GM18867 (cell line): Measurements from ENCODE around the gene ATP5F1B.

Source experiments
- ATAC-seq: cut with Tn5 transposase; IDR thresholded peaks from one replicate; pipeline ENCODE4 v1.9.1; 2021; ENCODE audit warnings: mild to moderate bottlenecking, moderate library complexity; ENCODE audit not compliant: unreplicated experiment

Gene ATP5F1B

GRCh38 chr12:56645717-56646446 lies at the start of gene ATP5F1B:
TSS of gene ATP5F1B (minus strand) at chr12:56645984. CDS start at chr12:56645963, 21 bp downstream.
- ATAC-seq = peak; percentile 97

DNA sequence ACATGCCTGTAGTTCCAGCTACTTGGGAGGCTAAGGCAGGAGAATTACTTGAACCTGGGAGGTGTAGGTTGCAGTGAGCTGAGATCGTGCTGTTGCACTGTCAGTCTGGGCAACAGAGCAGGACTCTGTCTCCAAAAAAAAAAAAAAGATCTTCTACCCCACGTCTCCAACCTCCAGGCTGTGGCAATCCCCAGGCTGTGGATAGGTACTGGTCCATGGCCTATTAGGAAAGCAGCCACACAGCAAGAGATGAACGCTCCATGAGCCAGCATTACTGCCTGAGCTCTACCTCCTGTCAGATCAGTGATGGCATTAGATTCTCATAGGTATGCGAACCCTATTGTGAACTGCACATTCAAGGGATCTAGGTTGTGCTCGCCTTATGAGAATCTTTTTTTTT lies 48.4 kb upstream of the ATP5F1B start:
- ATAC-seq = no peak

DNA sequence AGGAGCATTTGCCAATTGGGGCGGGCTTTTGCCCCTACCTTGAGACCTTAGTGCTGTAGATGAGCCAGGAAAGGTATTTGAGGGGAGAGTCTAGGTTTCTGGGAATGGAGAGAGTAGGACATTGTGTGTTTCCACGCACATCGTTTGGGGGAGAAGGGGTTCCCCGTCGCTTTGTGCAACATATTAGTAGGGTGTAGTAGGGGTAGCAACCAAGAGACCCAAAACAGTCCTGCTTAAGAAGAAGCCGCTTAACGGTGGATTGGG lies 43.0 kb upstream of the ATP5F1B start:
- no peak for ATAC-seq

DNA sequence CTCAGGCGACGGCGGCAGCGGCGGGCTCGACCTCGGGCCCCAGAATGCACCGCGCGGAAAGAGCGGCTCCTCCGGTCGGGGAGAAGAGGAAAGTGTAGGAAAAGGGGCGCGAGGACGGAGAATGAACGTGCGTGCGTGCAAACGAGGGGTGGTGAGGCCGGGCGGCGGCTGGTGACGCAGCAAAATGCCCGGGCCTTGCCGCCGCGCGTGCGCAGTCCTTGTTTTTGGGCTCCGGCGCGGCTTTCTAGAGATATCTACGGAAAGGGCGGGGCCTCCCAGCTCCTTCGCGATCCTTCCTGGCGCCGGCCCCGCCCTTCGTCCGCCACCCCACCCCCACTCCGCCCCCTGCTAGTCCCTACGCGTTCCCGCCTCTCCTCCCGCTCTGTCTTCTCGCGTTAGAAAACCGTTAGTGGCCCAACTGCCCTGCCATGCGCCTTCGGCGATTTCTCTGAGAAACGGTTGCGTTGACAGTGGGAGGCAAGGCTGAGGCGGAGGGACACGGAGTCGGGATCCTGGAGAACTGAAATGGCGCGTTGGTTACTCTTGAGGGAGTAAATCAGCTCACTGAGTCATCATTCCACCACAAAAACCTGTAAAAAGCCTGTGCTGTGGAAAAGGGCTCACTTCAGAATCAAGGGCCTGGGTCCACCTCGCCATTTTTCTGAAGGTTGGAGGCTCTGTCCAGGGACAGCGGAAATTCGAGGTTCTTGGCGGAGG lies 42.5 kb upstream of the ATP5F1B start, which contains the start of gene PTGES3:
Gene PTGES3 (minus strand): TSS at position 156 of the 717 bp plus-strand sequence. CDS start 285 bp downstream, outside the sequence.
- ATAC-seq = peak; percentile 62

- ATAC-seq = no peak
Measured at GRCh38 chr12:56687223-56688128, 41.7 kb upstream of the ATP5F1B start.

GRCh38 chr12:56684745-56685359 lies 39.1 kb upstream of the ATP5F1B start:
- no peak for ATAC-seq

DNA sequence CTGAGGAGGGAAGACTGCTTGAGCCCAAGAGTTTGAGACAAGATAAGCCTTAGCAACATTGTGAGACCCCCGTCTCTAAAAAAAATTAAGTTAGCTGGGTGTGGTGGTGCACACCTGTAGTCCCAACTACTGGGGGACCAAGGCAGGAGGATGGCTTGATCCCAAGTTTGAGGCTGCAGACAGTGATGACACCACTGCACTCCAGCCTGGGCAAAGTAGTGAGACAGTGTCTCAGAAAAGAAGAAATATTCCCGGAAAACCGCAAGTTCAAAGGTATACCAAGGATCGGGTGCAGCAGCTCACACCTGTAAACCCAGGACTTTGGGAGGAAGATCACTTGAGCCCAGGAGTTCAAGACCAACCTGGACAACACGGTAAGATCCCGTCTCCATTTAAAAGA lies 36.5 kb upstream of the ATP5F1B start:
- no peak for ATAC-seq

DNA sequence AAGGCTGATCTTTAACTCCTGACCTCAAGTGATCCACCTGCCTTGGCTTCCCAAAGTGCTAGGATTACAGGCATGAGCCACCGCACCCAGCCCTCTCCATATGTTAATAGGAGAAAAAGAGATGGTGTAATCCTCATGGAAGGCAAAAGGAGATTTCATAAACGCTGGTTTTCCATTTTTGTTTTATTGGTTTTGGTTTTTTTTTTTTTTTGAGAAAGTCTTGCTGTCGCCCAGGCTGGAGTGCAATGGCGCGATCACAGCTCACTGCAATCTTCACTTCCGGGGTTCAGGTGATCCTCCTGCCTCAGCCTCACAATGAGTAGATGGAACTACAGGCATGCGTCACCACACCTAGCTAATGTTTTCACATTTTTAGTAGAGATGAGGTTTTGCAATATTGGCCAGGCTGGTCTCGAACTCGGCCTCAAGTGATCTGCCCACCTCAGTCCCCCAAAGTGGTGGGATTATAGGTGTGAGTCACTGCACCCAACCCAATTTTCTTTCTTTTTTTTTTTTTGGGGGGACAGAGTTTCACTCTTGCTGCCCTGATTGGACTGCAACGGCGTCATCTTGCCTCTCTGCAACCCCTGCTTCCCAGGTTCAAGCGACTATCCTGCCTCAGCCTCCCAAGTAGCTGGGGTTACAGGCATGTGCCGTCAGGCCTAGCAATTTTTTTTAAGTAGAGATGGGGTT lies 34.2 kb upstream of the ATP5F1B start:
- ATAC-seq = no peak

DNA sequence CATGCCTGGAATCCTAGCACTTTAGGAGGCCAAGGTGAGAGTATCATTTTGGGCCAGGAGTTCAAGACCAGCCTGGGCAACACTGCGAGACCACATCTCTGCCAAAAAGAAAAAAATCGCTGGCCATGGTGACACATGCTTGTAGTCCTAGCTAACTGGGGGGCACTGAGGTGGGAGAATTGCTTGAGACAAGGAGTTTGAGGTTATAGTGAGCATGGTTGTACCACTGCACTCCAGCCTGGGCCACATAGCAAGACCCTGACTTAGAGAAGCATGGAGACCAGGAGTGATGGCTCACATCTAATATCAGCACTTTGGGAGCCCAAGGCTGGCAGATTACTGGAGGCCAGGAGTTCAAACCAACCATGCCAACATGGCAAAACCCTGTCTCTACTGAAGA lies 33.1 kb upstream of the ATP5F1B start:
- no peak for ATAC-seq

DNA sequence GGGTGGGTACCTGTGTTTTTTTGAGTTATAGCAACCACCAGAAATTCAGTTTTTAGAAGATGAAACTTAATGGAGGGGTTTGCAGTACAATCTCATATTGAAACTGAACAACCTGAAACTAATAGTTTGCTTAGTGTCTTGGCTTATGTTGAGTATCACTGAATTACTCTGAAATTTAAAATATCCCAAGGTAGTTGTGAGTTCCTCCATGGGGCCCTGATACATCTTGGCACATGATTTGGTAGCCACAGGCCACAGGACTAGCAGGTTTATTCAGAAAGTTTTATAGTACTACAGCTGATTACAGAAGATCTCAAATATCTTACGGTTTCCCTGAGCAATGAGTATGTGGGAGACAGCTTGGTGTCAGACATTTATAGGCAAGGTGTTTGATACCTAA lies 31.9 kb upstream of the ATP5F1B start:
- peak; percentile 69 for ATAC-seq

- no peak for ATAC-seq
Measured at GRCh38 chr12:56676851-56677580, 31.2 kb upstream of the ATP5F1B start.

DNA sequence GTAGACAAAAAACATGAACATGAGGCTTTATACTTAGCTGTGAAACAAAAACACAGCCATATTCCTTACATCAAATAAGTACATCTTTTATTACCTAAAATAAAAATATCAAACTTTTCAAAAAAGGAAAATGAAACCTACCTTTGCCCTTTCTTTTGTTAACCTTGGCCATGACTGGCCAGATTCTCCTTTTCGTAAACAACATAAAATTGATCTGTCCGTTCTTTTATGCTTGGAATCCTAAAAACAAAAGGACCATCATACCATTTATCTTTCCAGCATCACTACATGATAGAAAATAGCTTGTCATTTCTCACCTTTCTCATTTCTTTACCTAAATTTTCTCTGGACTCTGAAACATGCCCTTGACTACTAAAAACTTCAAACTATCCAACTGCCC lies 25.8 kb upstream of the ATP5F1B start:
- no peak for ATAC-seq

- ATAC-seq = no peak
Measured at GRCh38 chr12:56670836-56671235, 25.1 kb upstream of the ATP5F1B start.

- no peak for ATAC-seq
Measured at GRCh38 chr12:56668197-56668457, 22.3 kb upstream of the ATP5F1B start.

- ATAC-seq = no peak
Measured at GRCh38 chr12:56661979-56662638, 16.3 kb upstream of the ATP5F1B start.

- ATAC-seq = no peak
Measured at GRCh38 chr12:56661560-56661959, 15.8 kb upstream of the ATP5F1B start.

DNA sequence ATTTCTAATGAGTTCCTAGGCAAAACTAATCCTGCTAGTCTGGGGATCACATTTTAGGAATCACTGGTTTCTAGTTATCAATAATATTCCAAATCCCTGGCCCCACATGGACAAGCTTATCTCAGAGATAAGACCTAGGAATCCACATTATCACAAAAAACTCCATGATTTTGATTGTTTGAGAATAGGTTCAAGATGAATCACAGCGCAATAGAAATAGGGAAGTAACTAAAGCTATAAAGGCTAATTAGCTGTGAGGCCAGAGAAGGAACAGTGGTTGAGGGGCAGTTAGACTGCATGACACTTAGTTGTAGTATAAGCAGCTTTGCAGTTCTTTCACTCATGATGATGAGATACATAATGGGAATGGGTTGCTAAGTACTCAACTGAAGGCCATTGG lies 13.1 kb upstream of the ATP5F1B start:
- ATAC-seq = no peak

DNA sequence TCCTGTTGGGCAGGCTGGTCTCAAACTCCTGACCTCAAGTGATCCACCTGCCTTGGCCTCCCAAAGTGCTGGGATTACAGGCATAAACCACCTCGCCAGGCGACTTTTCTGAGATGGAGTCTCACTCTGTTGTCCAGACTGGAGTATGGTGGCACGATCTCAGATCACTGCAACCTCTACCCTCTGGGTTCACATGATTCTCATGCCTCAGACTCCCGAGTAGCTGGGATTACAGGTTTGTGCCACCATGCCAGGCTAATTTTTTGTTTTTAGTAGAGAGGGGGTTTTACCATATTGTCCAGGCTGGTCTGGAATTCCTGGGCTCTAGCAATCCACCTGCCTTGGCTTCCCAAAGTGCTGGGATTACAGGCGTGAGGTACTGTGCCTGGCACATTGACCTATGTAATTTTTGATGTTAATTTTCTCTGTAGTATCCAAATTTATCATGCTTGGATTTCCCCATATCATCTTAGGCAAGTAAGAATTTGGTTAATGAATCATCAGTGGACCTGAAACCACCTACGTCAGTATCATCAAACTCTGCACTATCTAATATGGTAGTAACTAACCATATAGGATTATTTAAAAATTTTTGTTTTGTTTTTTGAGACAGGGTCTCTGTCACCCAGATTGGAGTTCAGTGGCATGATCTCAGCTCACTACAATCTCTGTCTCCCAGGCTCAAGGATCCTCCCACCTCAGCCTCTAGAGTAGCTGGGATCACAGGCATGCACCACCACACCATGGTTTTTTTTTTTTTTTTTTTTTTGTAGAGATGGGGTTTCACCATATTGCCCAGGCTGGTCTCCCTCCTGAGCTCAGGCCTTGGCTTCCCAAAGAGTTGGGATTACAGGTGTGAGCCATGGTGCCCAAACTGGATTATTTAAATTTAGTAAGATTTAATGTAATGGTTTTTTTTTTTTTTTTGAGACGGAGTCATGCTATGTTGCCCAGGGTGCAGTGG lies 11.9 kb upstream of the ATP5F1B start:
- no peak for ATAC-seq
